WTC11 (cell line): ENCODE measurements around the gene SLIT3.

Experiments
- ATF1 ChIP-seq: sonication (generic); formaldehyde crosslinking; IDR thresholded peaks from 2 replicates; pipeline ENCODE4 v1.8.1; 2023; ENCODE audit warnings: mild to moderate bottlenecking, moderate library complexity, missing genetic modification reagents
- ATF2 ChIP-seq: sonication (generic); formaldehyde crosslinking; IDR thresholded peaks from 2 replicates; pipeline ENCODE4 v1.8.1; 2022; ENCODE audit warnings: low read depth, missing genetic modification reagents, borderline replicate concordance
- CTCF ChIP-seq: fragments of 200-600 bp; IDR thresholded peaks from 2 replicates; pipeline ENCODE4 v1.8.0; 2022; ENCODE audit warnings: antibody characterized with exemption
- E2F4 ChIP-seq: sonication (generic); formaldehyde crosslinking; IDR thresholded peaks from 2 replicates; pipeline ENCODE4 v1.8.1; 2022; ENCODE audit warnings: low read depth, mild to moderate bottlenecking, moderate library complexity, missing genetic modification reagents, borderline replicate concordance
- FOXK1 ChIP-seq: sonication (generic); formaldehyde crosslinking; IDR thresholded peaks from 2 replicates; pipeline ENCODE4 v1.8.0; 2022; ENCODE audit warnings: mild to moderate bottlenecking, moderate library complexity, missing genetic modification reagents
- FOXP4 ChIP-seq: sonication (generic); formaldehyde crosslinking; IDR thresholded peaks from 2 replicates; pipeline ENCODE4 v1.8.0; 2022; ENCODE audit warnings: mild to moderate bottlenecking, missing genetic modification reagents
- GABPB1 ChIP-seq: sonication (generic); formaldehyde crosslinking; IDR thresholded peaks from 2 replicates; pipeline ENCODE4 v1.8.1; 2023; ENCODE audit warnings: mild to moderate bottlenecking, missing genetic modification reagents
- IRF2 ChIP-seq: sonication (generic); formaldehyde crosslinking; IDR thresholded peaks from 2 replicates; pipeline ENCODE4 v1.8.0; 2022; ENCODE audit warnings: low read depth, missing genetic modification reagents, borderline replicate concordance
- MAX ChIP-seq: sonication (generic); formaldehyde crosslinking; IDR thresholded peaks from 2 replicates; pipeline ENCODE4 v1.8.0; 2022; ENCODE audit warnings: mild to moderate bottlenecking, missing genetic modification reagents
- NR1H2 ChIP-seq: sonication (generic); formaldehyde crosslinking; IDR thresholded peaks from 2 replicates; pipeline ENCODE4 v1.9.0; 2021; ENCODE audit warnings: mild to moderate bottlenecking, moderate library complexity, missing genetic modification reagents
- SP1 ChIP-seq: sonication (generic); formaldehyde crosslinking; conservative IDR thresholded peaks from 2 replicates; pipeline ENCODE4 v1.8.1; 2022; ENCODE audit warnings: missing genetic modification reagents
- TCF7 ChIP-seq: sonication (generic); formaldehyde crosslinking; IDR thresholded peaks from 2 replicates; pipeline ENCODE4 v1.8.0; 2022; ENCODE audit warnings: mild to moderate bottlenecking, low read depth, missing genetic modification reagents, moderate library complexity
- ZNF232 ChIP-seq: sonication (generic); formaldehyde crosslinking; IDR thresholded peaks from 2 replicates; pipeline ENCODE4 v1.8.0; 2022; ENCODE audit warnings: mild to moderate bottlenecking, missing genetic modification reagents

DNA sequence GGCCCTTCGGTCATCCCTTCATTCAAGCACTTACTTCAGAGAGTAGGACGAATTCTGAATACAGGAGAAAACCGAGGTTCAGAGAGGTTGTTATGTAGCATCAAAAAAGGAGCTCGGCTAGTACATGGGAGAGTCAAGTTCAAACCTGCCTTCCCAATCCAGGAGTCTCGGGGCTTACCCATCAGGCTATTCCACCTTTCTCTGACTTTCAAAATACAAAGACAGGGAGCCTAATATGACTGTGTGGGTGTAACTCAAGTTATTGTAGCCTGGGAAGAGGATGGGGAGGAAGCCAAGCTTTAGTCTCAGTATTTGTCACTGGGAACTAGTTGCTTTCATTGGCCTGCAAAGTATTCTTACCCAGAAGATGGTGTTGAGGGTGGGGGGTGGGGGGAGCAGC lies 447.0 kb downstream of the SLIT3 start:
- TF ChIP-seq IRF2: no peak
- TF ChIP-seq CTCF: no peak
- no peak for TF ChIP-seq SP1
- TF ChIP-seq NR1H2 (CRISPR knock-in tag): no peak
- TF ChIP-seq ATF2 (CRISPR knock-in tag): no peak
- TF ChIP-seq ZNF232 (CRISPR knock-in tag): no peak
- TF ChIP-seq TCF7 (CRISPR knock-in tag): no peak
- TF ChIP-seq FOXK1 (CRISPR knock-in tag): no peak
- no peak for TF ChIP-seq MAX (CRISPR knock-in tag)
- no peak for TF ChIP-seq FOXP4 (CRISPR knock-in tag)
- TF ChIP-seq E2F4: no peak
- TF ChIP-seq ATF1 (CRISPR knock-in tag): no peak
- no peak for TF ChIP-seq GABPB1 (CRISPR knock-in tag)
